Esophagus (tissue), 2 donors: ENCODE data around the gene ITFG2. TPM values are rescaled to one million over a fixed set of nuclear protein-coding genes. Genes with fewer than 3 reads are reported as not detected.
"Not testable (repeated sequence)": the region's sequence is repeated elsewhere in the genome, so short reads cannot be mapped to it uniquely, and the experiment has no call there.

Experiments used
- H3K27ac ChIP-seq, 2 donors: one replicate each; pipeline ENCODE4 v1.5.1; 2013; ENCODE audit warnings: low read depth in 2 of 2, mild to moderate bottlenecking in 2 of 2, inconsistent platforms in 1 of 2, low read length in 1 of 2, moderate library complexity in 1 of 2
- H3K27me3 ChIP-seq, 2 donors: one replicate each; pipeline ENCODE4 v1.6.1; 2013; ENCODE audit warnings: low read length in 2 of 2, control low read depth in 1 of 2, mild to moderate bottlenecking in 1 of 2; ENCODE audit not compliant: insufficient read depth in 2 of 2, control insufficient read depth in 1 of 2
- H3K36me3 ChIP-seq, 2 donors: one replicate each; pipeline ENCODE4 v1.6.1; 2013; ENCODE audit warnings: low read length in 1 of 2; ENCODE audit not compliant: control insufficient read depth in 2 of 2, insufficient read depth in 2 of 2
- H3K4me1 ChIP-seq, 2 donors: one replicate each; pipeline ENCODE4 v1.6.1; 2013; ENCODE audit warnings: low read length in 1 of 2; ENCODE audit not compliant: control insufficient read depth in 2 of 2, insufficient read depth in 2 of 2
- H3K4me3 ChIP-seq, 2 donors: one replicate each; pipeline ENCODE4 v1.5.1; 2013; ENCODE audit warnings: low read length in 2 of 2, mild to moderate bottlenecking in 2 of 2, low read depth in 1 of 2, moderate library complexity in 1 of 2
- H3K9me3 ChIP-seq, 2 donors: one replicate each; pipeline ENCODE4 v1.6.1; 2013; ENCODE audit warnings: mild to moderate bottlenecking in 2 of 2, low read depth in 1 of 2, low read length in 1 of 2, moderate library complexity in 1 of 2; ENCODE audit not compliant: control insufficient read depth in 2 of 2, insufficient read depth in 1 of 2
- WGBS, 2 donors: extraction: QIAGEN DNeasy Blood & Tissue Kit; methylation state at CpG; one replicate each; pipeline ENCODE4 v1.1.7; 2013; 5-methylcytosine and 5-hydroxymethylcytosine counted together
- polyA plus RNA-seq, 2 donors: library from polyadenylated mRNA; stranded (reverse); fragments of 200-250 nt; gene quantifications; one replicate each; pipeline ENCODE4 v1.2.3, GENCODE V29; 2013
- donor health status: healthy with polysubstance abuse.
- donor health status: Bipolar disorder and iron deficiency.

ITFG2 gene
- polyA plus RNA-seq, result 10 to 100 TPM; 19.9 to 31.2 TPM

GRCh38 chr12:2812290-2813213, at the start of gene ITFG2:
Gene ITFG2 (plus strand): TSS chr12:2812668. CDS start chr12:2812761, 93 bp downstream.
- H3K27ac ChIP-seq, result peak within 1 kb of the TSS; percentile 87 to 98
- WGBS, 2 donors, result 0% methylated on average over 48 of the region's 48 CpGs

GRCh38 chr12:2764398-2764797, 48.1 kb upstream of the ITFG2 start:
- no peak overlapping the region for H3K4me3 ChIP-seq
- H3K27ac ChIP-seq, result no peak overlapping the region
- H3K4me1 ChIP-seq, result peaks cover 0 to 3% of the 10 kb centered on the region in 2 donors
- H3K27me3 ChIP-seq, result no peaks in the 10 kb centered on the region
- H3K36me3 ChIP-seq, result peaks cover 0 to 2% of the 10 kb centered on the region in 2 donors
- no peaks in the 10 kb centered on the region for H3K9me3 ChIP-seq

More at GRCh38 chr12:2812290-2813213, at the start of gene ITFG2:
- H3K9me3 ChIP-seq, result no peaks in the 10 kb centered on the region
- no peaks in the 10 kb centered on the region for H3K27me3 ChIP-seq
- peaks cover 0 to 3% of the 10 kb centered on the region in 2 donors for H3K36me3 ChIP-seq
- peaks cover 0 to 2% of the 10 kb centered on the region in 2 donors for H3K4me1 ChIP-seq
- H3K4me3 ChIP-seq, result peak within 1 kb of the TSS; percentile 71 to 76

- WGBS, 2 donors, result 78 to 91% methylated on average over 4 of the region's 4 CpGs
- H3K4me3 ChIP-seq, result no peak overlapping the region
- H3K4me1 ChIP-seq, result peaks cover 0 to 3% of the 10 kb centered on the region in 2 donors
- H3K27me3 ChIP-seq, result no peaks in the 10 kb centered on the region
- H3K9me3 ChIP-seq, result no peaks in the 10 kb centered on the region
- H3K36me3 ChIP-seq, result peaks cover 0 to 2% of the 10 kb centered on the region in 2 donors
- no peak overlapping the region for H3K27ac ChIP-seq
These were observed 47.4 kb upstream of the ITFG2 start for GRCh38 chr12:2765052-2765451.

GRCh38 chr12:2765608-2766007, 46.9 kb upstream of the ITFG2 start:
- Histone ChIP-seq H3K4me3 (no peak overlapping the region), H3K9me3 (no peaks in the 10 kb centered on the region), H3K4me1 (peaks cover 0 to 3% of the 10 kb centered on the region in 2 donors), H3K27me3 (no peaks in the 10 kb centered on the region), H3K36me3 (peaks cover 0 to 2% of the 10 kb centered on the region in 2 donors), H3K27ac (no peak overlapping the region)
- WGBS, 2 donors, result 72 to 86% methylated on average over 6 of the region's 6 CpGs

- H3K36me3 ChIP-seq, result peaks cover 0 to 2% of the 10 kb centered on the region in 2 donors
- H3K4me3 ChIP-seq, result no peak overlapping the region
- no peaks in the 10 kb centered on the region for H3K9me3 ChIP-seq
- WGBS, 2 donors, result 71 to 77% methylated on average over 10 of the region's 10 CpGs
- H3K27me3 ChIP-seq, result no peaks in the 10 kb centered on the region
- H3K4me1 ChIP-seq, result peaks cover 0 to 3% of the 10 kb centered on the region in 2 donors
- H3K27ac ChIP-seq, result no peak overlapping the region
These were observed 44.1 kb upstream of the ITFG2 start for GRCh38 chr12:2768224-2768961.

GRCh38 chr12:2769866-2770533, 42.5 kb upstream of the ITFG2 start:
- Histone ChIP-seq H3K27me3 (no peaks in the 10 kb centered on the region), H3K4me3 (no peak overlapping the region), H3K9me3 (no peaks in the 10 kb centered on the region), H3K27ac (no peak overlapping the region), H3K36me3 (peaks cover 0 to under 1% of the 10 kb centered on the region in 2 donors), H3K4me1 (peaks cover 0 to under 1% of the 10 kb centered on the region in 2 donors)
- WGBS, 2 donors, result 80 to 81% methylated on average over 11 of the region's 11 CpGs

GRCh38 chr12:2770544-2770943, 41.9 kb upstream of the ITFG2 start:
- WGBS, 2 donors, result 96 to 97% methylated on average over 3 of the region's 3 CpGs
- H3K36me3 ChIP-seq, H3K4me1 ChIP-seq, H3K27me3 ChIP-seq, H3K27ac ChIP-seq, H3K4me3 ChIP-seq, H3K9me3 ChIP-seq: not testable (repeated sequence)

- H3K27me3 ChIP-seq, result no peaks in the 10 kb centered on the region
- H3K36me3 ChIP-seq, result no peaks in the 10 kb centered on the region
- no peak overlapping the region for H3K27ac ChIP-seq
- WGBS, 2 donors, result 65 to 70% methylated on average over 4 of the region's 4 CpGs
- H3K9me3 ChIP-seq, result no peaks in the 10 kb centered on the region
- peaks cover 0 to 3% of the 10 kb centered on the region in 2 donors for H3K4me1 ChIP-seq
- no peak overlapping the region for H3K4me3 ChIP-seq
These were observed 40.1 kb upstream of the ITFG2 start for GRCh38 chr12:2772370-2772769.

GRCh38 chr12:2773199-2773875, 39.1 kb upstream of the ITFG2 start:
- 77 to 81% methylated on average over 18 to 19 of the region's 19 CpGs for WGBS, 2 donors
- Histone ChIP-seq H3K4me1 (peaks cover 0 to 3% of the 10 kb centered on the region in 2 donors), H3K9me3 (no peaks in the 10 kb centered on the region), H3K4me3 (no peak overlapping the region), H3K36me3 (no peaks in the 10 kb centered on the region), H3K27me3 (no peaks in the 10 kb centered on the region), H3K27ac (no peak overlapping the region)
